HCT116 (cell line): ENCODE results near the gene PDE4DIP.
"Not testable (repeated sequence)": the region's sequence is repeated elsewhere in the genome, so short reads cannot be mapped to it uniquely, and the experiment has no call there.

Experiments
- CTCF ChIP-seq, 3 experiments: fragments of 200-600 bp in 1 of 3; sonication (generic) in 1 of 3; IDR thresholded peaks in 2 of 3; conservative IDR thresholded peaks in 1 of 3; 2 replicates each; pipeline ENCODE4 v1.5.1; 2012 to 2017; ENCODE audit warnings: low read depth in 2 of 3, low read length in 2 of 3, antibody characterized with exemption in 1 of 3, borderline replicate concordance in 1 of 3, control low read depth in 1 of 3, mild to moderate bottlenecking in 1 of 3, mixed read lengths in 1 of 3, mixed run types in 1 of 3, moderate library complexity in 1 of 3; ENCODE audit not compliant: insufficient read depth in 1 of 3
- EZH2 ChIP-seq: fragments of 200-600 bp; sonication (generic); IDR thresholded peaks from 2 replicates; pipeline ENCODE4 v1.6.1; 2017; ENCODE audit warnings: antibody characterized with exemption, mixed run types
- MAX ChIP-seq: IDR thresholded peaks from 2 replicates; pipeline ENCODE4 v1.6.1; 2012
- POLR2AphosphoS5 ChIP-seq: IDR thresholded peaks from 2 replicates; pipeline ENCODE4 v1.6.1; 2011; ENCODE audit warnings: mild to moderate bottlenecking, low read depth, low read length, moderate library complexity
- ZFX ChIP-seq: fragments of 450-650 bp; IDR thresholded peaks from 2 replicates; pipeline ENCODE4 v1.6.1; 2017

- TF ChIP-seq EZH2; CTCF (IDR thresholded peaks at IDR 0.05 in 2 of 3, conservative IDR thresholded peaks at IDR 0.05 in 1 of 3; ENCODE audit: borderline replicate concordance in 1 of 3, insufficient read depth in 1 of 3, low read depth in 2 of 3, low read length in 2 of 3); POLR2AphosphoS5; ZFX; MAX: not testable (repeated sequence)
Observed at GRCh38 chr1:149064611-149065010, 220.4 kb downstream of the PDE4DIP start.
